Inflammatory macrophage treated with lipopolysaccharide for 4 hours (primary cell): Measurements from ENCODE around the gene PDZD2.
"Not testable (repeated sequence)": the region's sequence is repeated elsewhere in the genome, so short reads cannot be mapped to it uniquely, and the experiment has no call there.

Source experiments
- DNase-seq: peaks from one replicate; pipeline ENCODE4 v3.0.0-alpha.2; 2020

Gene PDZD2

DNA sequence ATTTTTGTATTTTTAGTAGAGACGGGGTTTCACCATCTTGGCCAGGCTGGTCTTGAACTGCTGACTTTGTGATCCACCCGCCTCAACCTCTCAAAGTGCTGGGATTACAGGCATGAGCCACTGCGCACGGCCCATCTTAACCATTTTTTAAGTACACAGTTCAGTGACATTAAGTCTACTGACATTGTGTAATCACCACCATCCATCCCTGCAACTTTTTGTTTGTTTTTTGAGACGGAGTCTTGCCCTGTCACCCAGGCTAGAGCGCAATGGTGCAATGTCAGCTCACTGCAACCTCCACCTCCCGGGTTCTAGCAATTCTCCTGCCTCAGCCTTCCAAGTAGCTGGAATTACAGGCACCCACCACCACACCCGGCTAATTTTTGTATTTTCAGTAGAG is 480.0 kb downstream of the PDZD2 start:
- not testable (repeated sequence) for DNase-seq

DNA sequence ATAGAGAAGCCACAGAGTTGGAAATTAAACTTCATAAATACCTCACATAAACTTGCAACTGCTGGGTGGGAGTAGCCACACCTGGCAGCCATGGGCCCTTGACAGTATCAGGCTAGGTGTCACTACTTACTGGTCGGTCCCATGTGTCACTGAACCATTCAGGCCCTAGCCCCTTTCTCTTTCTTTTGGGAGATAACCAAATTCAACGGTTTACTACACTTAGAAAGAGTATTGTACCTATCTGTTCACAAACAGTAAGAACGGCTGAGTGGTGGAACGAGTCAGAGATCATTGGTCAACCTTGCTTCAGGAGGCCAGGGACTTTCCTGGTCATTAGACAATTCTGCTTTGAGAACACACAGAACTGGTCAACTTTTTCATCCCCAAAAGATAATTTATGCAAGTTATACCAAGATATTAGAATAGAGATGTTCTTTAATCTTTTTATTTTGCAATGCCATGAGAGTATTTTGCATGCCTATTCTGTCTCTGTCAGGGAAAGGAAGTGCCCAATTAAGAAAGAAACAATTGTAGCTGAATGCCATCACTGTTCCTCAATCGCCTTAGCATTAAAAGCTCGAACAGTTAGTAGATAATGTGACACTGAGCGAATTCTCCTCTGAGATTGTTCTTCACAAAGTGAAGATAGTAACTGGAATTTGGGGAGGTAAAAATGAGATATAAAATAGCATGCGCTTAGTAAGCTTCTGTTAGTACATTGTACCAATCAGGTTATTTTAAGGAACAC is 484.3 kb downstream of the PDZD2 start:
- peak; percentile 39 for DNase-seq

DNA sequence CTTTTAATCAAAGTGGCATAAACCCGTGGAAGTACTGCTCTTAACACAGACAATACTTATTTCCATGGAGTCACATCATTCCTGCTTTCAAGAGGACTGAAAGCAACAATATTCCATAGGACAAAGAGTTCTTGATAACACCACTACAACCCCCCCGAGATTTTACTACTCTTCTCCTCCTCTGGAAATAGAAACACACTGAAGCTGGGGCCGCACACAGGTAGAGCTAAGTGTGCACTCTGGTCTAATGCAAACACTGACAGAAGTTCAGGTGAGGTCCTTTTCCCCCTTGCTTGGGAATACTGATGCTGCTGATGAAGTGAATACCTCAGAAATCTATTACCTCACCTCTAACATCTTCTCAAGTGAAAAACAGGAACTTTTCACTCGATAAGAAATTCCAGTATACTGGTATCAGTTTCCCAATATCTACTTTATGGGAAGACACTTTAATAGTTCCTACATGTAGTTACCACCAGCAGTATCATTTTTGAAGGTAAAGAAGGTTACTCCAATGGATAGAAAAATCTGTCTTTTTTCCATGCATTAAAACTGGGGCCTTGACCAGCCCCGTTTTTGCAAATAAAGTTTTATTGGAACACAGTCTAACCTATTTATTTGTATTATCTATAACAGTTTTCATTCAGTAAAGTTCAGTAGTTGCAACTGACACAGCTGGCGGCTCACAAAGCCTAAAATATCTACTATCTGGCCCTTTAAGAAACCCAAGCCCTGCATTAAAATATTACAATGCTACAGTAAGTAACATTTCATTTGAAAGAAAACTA is 485.2 kb downstream of the PDZD2 start:
- DNase-seq = peak; percentile 15

DNA sequence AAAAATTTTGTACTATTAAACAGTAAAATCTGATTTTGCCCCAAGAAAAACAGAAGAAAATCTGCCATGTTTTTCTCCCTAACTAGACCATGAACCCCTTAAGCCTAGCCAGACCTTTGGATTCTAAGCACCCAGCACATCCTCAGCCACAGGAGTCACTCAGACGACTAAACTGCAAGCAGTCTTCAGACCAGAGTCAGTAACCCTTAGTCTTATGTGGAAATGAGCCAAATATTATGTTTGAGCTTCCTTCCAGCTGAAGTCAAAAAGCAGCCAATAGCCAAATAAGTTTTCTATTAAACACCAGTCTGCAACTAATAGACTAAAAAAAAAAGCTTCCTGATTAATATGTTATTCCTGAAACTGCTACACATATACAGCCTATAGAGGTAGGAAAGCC is 487.8 kb downstream of the PDZD2 start:
- DNase-seq = no peak

DNA sequence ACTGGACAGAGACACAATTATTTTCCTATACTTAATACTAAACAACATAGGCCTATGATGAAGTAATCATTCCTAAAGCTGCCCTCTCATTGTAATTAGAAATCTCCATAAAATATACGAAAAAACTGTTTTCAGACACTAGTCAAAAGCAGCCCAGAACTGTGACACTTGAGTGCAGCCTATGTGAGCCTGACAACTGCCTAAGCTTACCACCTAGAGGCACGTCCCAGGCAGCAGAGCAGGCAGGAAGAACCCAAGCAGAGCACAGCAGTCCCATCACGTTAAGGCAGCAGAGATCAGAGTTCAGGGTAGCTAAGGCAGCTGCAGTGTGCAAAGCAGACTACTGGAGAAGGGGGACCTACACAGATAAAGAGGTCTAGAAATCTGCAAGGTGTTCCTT is 488.8 kb downstream of the PDZD2 start:
- DNase-seq = no peak

DNA sequence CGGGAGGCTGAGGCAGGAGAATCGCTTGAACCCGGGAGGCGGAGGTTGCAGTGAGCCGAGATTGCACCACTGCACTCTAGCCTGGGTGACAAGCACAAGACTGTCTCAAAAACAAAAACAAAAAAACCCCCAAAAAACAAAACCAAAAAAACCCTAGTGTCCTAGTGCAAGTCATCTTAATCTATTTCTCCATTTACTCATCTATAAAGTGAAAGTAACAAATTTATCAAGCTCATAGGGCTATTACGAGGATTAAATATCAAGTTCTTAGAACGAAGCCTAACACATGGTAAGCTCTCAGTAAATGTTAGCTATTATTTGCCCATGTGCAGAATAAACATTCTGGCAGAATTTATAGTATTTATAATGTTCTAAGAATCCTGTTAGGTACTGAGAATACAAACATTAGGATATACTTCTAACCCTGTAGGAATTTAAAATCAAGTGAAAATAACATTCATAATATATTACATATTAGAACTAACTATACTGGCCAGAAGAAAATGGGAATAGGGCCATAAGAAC is 490.2 kb downstream of the PDZD2 start:
- peak; percentile 29 for DNase-seq

DNA sequence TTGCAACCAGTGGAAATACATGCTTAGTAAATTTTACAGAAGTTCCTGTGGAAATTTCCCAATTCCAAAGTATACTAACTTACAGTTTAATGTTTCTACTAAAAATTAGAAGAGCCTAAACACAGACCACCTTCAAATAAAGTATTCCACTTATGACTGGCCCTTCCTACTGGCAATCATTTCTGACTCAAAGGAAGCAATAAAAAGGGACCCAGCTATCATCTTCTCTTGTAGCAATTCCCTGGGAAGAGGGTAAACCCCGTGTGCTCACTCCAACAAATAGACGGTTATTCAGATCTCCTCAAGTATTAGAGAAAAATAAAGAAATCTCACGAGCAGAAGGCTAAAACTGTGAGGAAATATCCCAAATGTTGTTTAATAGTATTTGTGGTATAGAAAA is 491.9 kb downstream of the PDZD2 start:
- no peak for DNase-seq

DNA sequence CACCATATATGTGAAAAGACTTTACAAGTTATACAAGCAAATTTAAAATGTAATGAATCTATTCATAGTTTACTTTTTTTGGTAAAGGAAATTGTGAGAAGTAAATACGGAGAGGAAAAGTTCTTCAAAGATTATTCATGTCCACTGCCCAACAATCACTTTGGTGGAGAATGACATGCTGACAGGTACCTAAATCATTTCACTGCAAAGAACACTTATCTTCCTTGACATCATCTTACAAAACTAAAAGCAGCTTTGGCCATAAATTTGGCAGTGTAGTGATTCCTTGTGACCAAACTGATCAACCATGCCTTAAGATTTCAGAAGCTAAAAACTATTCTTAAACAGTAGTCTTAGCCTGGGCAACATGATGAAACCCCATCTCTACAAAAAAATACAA is 492.7 kb downstream of the PDZD2 start:
- no peak for DNase-seq

DNA sequence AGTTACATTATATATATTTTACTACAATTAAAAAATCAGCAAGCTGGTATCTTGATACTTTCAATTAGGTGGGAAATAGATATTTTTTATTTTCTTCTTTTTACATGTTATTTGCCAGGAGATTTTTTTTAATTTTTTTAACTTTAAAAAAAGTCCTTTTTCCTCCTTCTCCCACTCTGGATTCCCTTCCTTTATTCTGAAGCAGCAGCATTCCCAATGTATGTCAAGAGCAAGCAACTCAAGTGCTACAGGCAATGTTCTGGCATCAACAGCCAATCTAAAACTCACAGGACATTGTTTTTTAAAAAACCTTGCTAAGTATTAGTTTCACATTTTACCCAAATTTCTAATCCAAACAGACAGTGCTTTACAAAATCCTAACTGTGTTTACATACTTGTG is 493.8 kb downstream of the PDZD2 start:
- no peak for DNase-seq

DNA sequence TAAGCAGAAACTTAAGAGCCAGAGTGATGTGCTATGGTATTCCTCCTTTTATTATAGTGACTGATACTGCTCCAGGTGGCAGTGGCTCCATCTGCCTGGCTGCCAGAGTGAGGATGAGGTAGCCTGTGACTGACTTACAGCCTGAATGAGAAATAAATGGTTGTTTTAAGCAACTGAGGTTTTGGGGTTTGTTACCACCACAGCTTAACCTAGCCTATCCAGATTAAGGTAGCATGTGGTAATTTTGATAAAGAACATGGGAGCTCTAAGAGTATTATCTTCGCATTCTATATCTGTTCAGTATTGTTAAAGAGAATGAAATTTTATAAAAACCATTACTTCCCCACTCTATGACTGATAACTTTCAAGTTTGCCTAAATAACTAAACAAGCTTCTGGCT is 496.2 kb downstream of the PDZD2 start:
- DNase-seq = no peak

DNA sequence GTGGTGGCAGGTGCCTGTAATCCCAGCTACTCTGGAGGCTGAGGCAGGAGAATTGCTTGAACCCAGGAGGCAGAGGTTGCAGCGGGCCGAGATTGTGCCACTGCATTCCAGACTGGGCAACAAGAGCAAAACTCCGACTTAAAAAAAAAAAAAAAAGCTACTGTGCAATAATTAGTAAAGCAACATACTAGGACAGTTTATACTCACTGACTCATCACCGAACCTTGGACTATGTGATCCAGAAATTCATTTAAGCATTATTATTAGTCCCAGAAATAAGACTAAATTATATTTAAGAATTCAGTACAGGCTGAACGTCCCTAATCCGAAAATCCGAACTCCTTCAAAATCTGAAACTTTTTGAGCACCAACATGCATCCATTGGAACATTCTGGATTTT is 497.4 kb downstream of the PDZD2 start:
- DNase-seq = no peak

DNA sequence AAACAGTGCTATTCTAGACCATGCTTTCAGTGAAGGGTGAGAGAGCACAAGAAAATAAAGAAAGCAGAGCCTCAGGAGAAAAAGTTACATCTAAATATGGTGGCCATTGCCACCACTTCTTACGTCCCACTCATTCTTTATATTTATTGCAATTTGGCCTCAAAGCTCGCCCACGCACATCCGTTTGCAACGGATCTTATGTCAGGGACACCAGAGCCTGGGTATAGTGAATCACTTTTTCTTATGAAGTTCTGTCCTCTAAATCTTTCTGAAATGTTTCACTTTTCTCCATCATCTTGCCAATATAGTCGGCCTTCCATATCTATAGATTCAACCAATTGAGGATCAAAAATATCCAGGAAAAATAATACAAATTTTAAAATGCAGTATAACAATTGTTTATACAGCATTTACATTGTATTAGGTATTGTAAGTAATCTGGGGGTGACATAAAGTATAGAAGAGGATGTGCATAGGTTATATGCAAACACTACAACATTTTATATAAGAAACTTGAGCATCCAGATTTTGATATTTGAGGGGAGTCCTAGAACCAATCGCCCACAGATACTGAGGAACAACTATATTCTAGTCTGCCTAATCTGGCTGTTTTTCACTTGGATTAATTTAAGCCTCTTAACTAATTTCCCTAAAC is 500.0 kb downstream of the PDZD2 start:
- DNase-seq = peak; percentile 93

DNA sequence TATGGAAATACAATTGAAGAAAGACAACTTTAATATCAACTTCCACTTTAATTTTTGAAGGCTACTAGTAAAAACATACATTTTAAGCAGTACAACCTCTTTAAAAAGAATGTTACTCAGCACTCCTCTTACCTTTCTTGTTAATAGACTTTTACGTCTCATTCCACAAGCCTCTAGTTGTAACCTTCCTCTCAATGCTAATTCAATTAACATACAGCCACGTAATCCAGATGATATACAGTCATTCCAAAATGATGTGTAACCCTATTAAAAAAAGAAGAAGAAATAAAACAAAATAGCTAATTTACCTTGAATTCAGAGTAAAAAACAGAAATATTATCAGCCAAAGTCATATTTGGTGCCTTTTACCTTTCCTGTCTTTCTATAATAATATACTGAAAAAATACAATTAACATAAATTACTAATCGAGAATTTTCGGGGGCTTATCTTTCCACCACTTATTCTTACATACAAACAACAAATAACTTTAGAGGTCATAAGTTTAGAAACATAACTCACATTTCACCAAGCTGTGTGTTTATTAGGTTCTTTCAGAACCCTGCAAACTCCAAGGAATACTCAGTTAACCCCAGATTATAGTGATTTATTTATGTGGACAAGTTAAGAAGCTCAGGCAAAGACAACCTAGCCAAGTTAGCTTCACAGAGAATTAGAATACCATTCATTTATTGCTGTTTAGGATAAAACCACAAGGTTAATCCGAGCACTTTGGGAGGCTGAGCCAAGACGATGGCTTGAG is 504.9 kb downstream of the PDZD2 start:
- DNase-seq = no peak

DNA sequence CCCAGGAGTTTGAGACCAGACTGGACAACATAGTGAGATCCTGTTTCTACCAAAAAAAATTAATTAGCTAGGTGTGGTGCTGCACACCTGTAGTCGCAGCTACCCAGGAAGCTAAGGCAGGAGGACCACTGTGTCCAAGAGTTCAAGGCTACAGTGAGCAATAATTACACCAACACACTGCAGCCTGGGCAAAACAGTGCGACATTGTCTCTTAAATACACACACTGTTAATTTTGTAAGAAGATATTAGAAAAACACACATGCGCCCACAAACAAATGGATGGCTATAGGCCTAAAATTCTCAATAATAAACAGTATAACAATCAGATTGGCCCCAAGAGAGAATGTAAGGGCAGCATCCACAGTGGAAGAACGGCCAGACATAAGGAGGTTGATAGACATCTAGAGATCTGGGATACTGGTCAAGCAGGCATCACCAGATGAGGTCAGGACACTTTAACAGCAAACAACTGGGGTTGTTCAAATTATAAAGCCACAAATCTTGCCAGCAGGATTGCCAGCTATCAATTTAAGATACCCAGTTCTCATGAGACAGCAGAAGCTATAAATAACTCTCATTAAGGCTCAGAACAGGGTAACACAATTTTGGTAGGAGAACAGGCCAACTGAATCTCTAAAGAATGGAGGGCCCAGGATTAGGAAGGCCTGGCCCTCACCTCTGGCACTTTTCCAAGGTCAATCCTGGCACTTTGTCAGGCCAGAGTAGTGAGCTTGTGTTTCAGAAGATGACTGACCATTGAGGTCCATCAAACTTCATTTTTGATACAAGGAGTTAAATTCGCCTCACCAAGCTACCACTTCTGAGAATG is 505.7 kb downstream of the PDZD2 start:
- DNase-seq = no peak

DNA sequence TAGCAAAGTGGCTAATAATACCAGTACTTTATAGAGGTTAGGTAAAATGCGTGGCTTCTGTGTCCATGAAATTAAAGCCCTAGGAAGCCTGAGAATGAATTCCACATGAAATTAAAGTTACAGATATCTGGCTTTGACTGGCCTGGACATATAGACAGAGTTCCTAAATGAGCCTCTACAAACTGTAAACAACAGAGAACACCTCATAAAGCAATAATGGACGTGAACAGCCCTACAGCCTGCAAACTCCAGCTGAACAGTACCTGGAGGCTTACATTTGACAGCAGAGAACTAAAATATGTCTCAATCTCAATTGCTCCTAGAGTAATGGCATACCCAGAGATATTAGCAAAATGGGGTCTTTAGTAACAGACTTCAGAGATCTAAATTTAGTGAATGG is 506.4 kb downstream of the PDZD2 start:
- no peak for DNase-seq

DNA sequence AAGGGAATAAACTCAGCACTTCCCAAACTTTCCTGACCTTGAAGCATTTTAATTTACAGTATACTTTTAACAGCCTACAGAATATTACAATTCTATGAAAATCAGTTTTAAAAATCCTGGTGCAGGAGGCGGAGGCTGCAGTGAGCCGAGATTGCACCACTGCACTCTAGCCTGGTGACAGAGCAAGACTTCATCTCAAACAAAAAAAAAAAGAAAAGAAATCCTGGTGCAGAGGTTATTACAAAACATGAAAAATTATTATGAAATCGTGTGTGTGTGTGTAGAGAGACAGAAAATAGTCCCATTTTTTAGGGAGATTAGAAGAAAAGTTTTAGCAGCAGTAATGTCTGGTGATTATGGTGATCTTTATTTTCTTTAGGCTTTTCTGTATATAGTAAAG is 508.3 kb downstream of the PDZD2 start:
- peak; percentile 79 for DNase-seq

DNA sequence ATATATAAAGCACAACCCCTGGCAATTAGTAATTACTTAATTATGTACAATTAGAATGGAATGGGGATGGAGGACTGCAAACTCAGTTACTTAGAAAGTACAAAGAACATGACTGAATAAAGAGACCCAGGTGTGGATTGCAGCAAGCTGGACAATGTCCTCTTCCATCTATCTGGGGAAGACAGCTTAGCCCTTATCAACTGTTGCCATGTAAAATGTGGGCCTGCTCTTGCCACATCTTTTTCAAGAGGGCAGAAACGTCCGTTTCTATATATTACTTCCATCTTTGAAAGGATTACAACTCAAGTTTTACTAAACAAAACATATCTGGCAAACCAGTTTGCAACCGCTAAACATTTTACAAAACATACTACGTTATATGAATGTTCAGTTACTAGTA is 509.0 kb downstream of the PDZD2 start:
- no peak for DNase-seq

DNA sequence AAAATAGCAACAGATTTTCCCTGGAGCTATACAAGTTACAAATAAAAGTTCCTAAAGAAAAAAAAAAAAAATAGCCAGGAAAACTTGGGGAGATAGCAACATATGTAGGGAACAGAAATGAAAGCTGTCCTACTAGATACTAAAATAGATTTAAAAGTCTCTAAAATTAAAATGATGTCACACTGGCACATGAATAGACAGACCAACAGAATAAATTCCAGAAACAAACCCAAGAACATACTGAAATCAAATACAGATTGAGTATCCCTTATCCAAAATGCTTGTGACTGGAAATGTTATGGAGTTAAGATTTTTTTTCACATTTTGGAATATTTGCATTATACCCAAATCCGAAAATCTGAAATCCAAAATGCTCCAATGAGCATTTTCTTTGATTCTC is 511.4 kb downstream of the PDZD2 start:
- no peak for DNase-seq

DNA sequence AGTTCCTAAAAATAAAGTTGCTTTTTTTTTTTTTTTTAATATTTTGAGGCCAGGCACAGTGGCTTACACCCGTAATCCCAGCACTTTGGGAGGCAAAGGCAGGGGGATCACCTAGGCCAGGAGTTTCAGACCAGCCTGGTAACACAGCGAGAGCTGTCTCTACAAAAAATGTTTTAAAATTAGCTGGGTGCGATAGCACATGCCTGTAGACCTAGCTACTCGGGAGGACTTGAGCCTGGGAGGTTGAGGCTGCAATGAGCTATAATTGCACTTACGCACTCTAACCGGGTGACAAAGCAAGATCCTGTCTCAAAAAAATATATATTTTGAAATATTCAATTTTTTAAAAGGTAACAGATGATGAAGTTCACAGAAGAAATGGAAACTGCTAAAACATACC is 512.3 kb downstream of the PDZD2 start:
- DNase-seq = no peak

DNA sequence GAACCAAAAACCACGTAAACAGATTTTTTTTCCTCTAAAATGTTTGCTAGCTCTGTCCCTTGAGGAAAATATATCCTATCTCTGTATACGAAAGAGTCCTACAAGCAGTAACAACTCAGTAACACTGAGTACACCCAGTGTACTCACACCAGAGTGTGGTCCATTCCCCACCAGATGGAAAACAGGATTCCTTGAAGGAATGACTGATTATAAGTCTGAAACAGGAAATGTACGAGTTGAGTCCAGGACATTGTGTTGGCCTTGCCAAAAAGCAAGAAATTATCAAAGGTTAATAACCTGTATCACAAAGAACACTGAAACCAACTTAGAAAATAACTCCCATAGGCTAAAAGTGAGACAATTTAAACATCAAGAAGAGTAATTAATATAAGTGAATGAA is 514.8 kb downstream of the PDZD2 start:
- DNase-seq = no peak

DNA sequence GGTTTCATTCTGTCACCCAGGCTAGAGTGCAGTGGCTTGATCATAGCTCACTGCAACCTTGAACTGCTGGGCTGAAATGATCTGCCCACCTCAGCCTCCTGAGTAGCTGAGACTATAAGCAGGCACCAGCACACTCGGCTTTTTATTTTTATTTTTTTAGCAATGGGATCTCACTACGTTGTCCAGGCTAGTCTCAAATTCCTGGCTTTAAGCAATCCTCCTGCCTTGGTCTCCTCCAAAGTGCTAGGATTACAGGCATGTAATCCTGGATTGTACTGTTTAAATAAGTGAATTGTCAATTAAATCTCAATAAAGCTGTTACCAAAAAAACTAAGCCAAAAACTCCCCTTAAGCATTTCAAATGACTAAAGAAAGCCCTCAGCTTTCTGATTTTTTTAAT is 516.3 kb downstream of the PDZD2 start:
- DNase-seq = no peak

DNA sequence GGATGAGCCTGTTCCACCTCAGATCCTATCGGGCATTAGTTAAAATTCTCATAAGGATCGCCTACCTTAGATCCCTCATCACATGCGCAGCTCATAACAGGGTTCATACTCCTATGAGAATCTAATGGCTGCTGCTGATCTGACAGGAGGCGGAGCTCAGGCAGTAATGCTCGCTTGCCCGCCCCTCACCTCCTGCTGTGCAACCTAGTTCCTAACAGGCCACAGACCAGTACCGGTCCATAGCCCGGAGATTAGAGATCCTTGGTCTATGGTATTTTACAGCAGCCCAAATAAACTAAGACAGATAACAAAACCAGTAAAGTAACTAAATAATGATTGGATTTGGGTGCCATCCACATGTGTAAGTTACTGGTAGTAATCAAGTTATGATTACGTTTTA is 517.7 kb downstream of the PDZD2 start:
- DNase-seq = no peak
